H9 (cell line): Measurements from ENCODE around the gene ANXA3. TPM values are rescaled to one million over a fixed set of nuclear protein-coding genes. Genes with fewer than 3 reads are reported as not detected.
A peak's percentile ranks its signal among the peaks of the same experiment; 100 is the strongest.

Experiments
- DNase-seq: peaks from one replicate; pipeline ENCODE4 v3.0.0-alpha.2; 2017
- H2AFZ ChIP-seq: one replicate; pipeline ENCODE4 v1.6.1; 2013; ENCODE audit warnings: mild to moderate bottlenecking, low read length, control low read depth, moderate library complexity
- H2AK5ac ChIP-seq: 2 replicates; pipeline ENCODE4 v1.6.1; 2013; ENCODE audit warnings: low read length, control low read depth, mixed read lengths; ENCODE audit not compliant: insufficient read length
- H2BK120ac ChIP-seq: one replicate; pipeline ENCODE4 v1.6.1; 2013; ENCODE audit warnings: low read depth, mild to moderate bottlenecking, low read length, control low read depth, inconsistent platforms; ENCODE audit not compliant: poor library complexity, severe bottlenecking
- H2BK12ac ChIP-seq: 2 replicates; pipeline ENCODE4 v1.6.1; 2013; ENCODE audit warnings: low read length, control low read depth, mixed read lengths, low read depth; ENCODE audit not compliant: insufficient read length
- H2BK15ac ChIP-seq: 2 replicates; pipeline ENCODE4 v1.6.1; 2013; ENCODE audit warnings: low read depth, low read length, control low read depth
- H2BK20ac ChIP-seq: one replicate; pipeline ENCODE4 v1.6.1; 2013; ENCODE audit warnings: low read depth, mild to moderate bottlenecking, low read length, control low read depth, inconsistent platforms; ENCODE audit not compliant: poor library complexity, severe bottlenecking
- H2BK5ac ChIP-seq: 2 replicates; pipeline ENCODE4 v1.6.1; 2013; ENCODE audit warnings: low read length, control low read depth, mixed read lengths; ENCODE audit not compliant: insufficient read length
- H3K14ac ChIP-seq: 2 replicates; pipeline ENCODE4 v1.6.1; 2013; ENCODE audit warnings: low read length, control low read depth; ENCODE audit not compliant: insufficient read depth
- H3K18ac ChIP-seq: 2 replicates; pipeline ENCODE4 v1.6.1; 2013; ENCODE audit warnings: low read depth, mild to moderate bottlenecking, mixed read lengths, low read length, control low read depth; ENCODE audit not compliant: insufficient read length
- H3K23ac ChIP-seq: 2 replicates; pipeline ENCODE4 v1.6.1; 2013; ENCODE audit warnings: low read length, control low read depth, mixed read lengths, low read depth; ENCODE audit not compliant: insufficient read length
- H3K23me2 ChIP-seq: 2 replicates; pipeline ENCODE4 v1.6.1; 2013; ENCODE audit warnings: low read depth, mild to moderate bottlenecking, mixed read lengths, low read length, control low read depth; ENCODE audit not compliant: insufficient read length, poor library complexity, severe bottlenecking
- H3K27ac ChIP-seq: 2 replicates; pipeline ENCODE4 v1.5.1; 2013; ENCODE audit warnings: low read length, control low read depth, mixed read lengths, low read depth; ENCODE audit not compliant: insufficient read length
- H3K27me3 ChIP-seq: 2 replicates; pipeline ENCODE4 v1.6.1; 2013; ENCODE audit warnings: low read length, control low read depth, inconsistent platforms; ENCODE audit not compliant: insufficient read depth
- H3K4ac ChIP-seq: 2 replicates; pipeline ENCODE4 v1.6.1; 2013; ENCODE audit warnings: low read depth, mild to moderate bottlenecking, control low read depth, inconsistent platforms, low read length, moderate library complexity
- H3K4me1 ChIP-seq: 2 replicates; pipeline ENCODE4 v1.6.1; 2013; ENCODE audit warnings: low read length, control low read depth, inconsistent platforms; ENCODE audit not compliant: insufficient read depth
- H3K4me2 ChIP-seq: 2 replicates; pipeline ENCODE4 v1.6.1; 2013; ENCODE audit warnings: low read length, control low read depth, mixed read lengths; ENCODE audit not compliant: insufficient read length, insufficient read depth
- H3K56ac ChIP-seq: 2 replicates; pipeline ENCODE4 v1.6.1; 2013; ENCODE audit warnings: low read depth, mild to moderate bottlenecking, mixed read lengths, low read length, control low read depth; ENCODE audit not compliant: insufficient read length
- H3K79me1 ChIP-seq: 2 replicates; pipeline ENCODE4 v1.6.1; 2013; ENCODE audit warnings: low read depth, mild to moderate bottlenecking, moderate library complexity, low read length, control low read depth, inconsistent platforms; ENCODE audit not compliant: insufficient read depth, poor library complexity, severe bottlenecking
- H3K79me2 ChIP-seq: 2 replicates; pipeline ENCODE4 v1.6.1; 2013; ENCODE audit warnings: low read length, control low read depth, inconsistent platforms; ENCODE audit not compliant: insufficient read depth
- H3K9ac ChIP-seq: 2 replicates; pipeline ENCODE4 v1.6.1; 2013; ENCODE audit warnings: low read length, control low read depth, mixed read lengths; ENCODE audit not compliant: insufficient read length; ENCODE audit errors: extremely low read depth
- H3K9me3 ChIP-seq: one replicate; pipeline ENCODE4 v1.6.1; 2013; ENCODE audit warnings: low read depth, low read length, inconsistent platforms; ENCODE audit not compliant: control insufficient read depth
- H3T11ph ChIP-seq: one replicate; pipeline ENCODE4 v1.6.1; 2013; ENCODE audit warnings: mild to moderate bottlenecking, low read length, control low read depth, inconsistent platforms
- H4K20me1 ChIP-seq: one replicate; pipeline ENCODE4 v1.6.1; 2013; ENCODE audit not compliant: control insufficient read depth, insufficient read length, insufficient read depth
- H4K5ac ChIP-seq: 2 replicates; pipeline ENCODE4 v1.6.1; 2013; ENCODE audit warnings: low read depth, mild to moderate bottlenecking, mixed read lengths, low read length, control low read depth; ENCODE audit not compliant: insufficient read length
- H4K8ac ChIP-seq: replicated peaks from 2 replicates; pipeline ENCODE4 v1.6.1; 2013; ENCODE audit warnings: low read length, control low read depth, mixed read lengths, low read depth; ENCODE audit not compliant: insufficient read length
- H4K91ac ChIP-seq: 2 replicates; pipeline ENCODE4 v1.6.1; 2013; ENCODE audit warnings: low read depth, mild to moderate bottlenecking, moderate library complexity, mixed read lengths, low read length, control low read depth; ENCODE audit not compliant: insufficient read length
- H3K27ac Mint-ChIP-seq, 3 experiments: 2 replicates in 2 of 3; 3 replicates in 1 of 3; pipeline ENCODE4 v1.8.0; 2020 to 2021; ENCODE audit warnings: mixed read lengths in 3 of 3, mild to moderate bottlenecking in 1 of 3, moderate library complexity in 1 of 3
- H3K27me3 Mint-ChIP-seq: 2 replicates; pipeline ENCODE4 v1.8.0; 2021; ENCODE audit warnings: low read depth, mild to moderate bottlenecking, moderate library complexity, mixed read lengths
- H3K36me3 Mint-ChIP-seq, 3 experiments: 2 replicates in 2 of 3; 3 replicates in 1 of 3; pipeline ENCODE4 v1.8.0; 2020 to 2021; ENCODE audit warnings: low read depth in 3 of 3, mixed read lengths in 3 of 3; ENCODE audit not compliant: insufficient read depth in 1 of 3
- H3K4me1 Mint-ChIP-seq, 2 experiments: 2 replicates each; pipeline ENCODE4 v1.8.0; 2020; ENCODE audit warnings: mixed read lengths in 2 of 2
- H3K4me3 Mint-ChIP-seq, 2 experiments: 2 replicates in 1 of 2; 3 replicates in 1 of 2; pipeline ENCODE4 v1.8.0; 2020 to 2021; ENCODE audit warnings: mild to moderate bottlenecking in 2 of 2, mixed read lengths in 2 of 2, moderate library complexity in 1 of 2
- H3K9me3 Mint-ChIP-seq, 2 experiments: 2 replicates in 1 of 2; 3 replicates in 1 of 2; pipeline ENCODE4 v1.8.0; 2020; ENCODE audit warnings: mild to moderate bottlenecking in 2 of 2, mixed read lengths in 2 of 2, moderate library complexity in 1 of 2
- CTCF ChIP-seq: fragments of 200-600 bp; sonication (generic); conservative IDR thresholded peaks from 3 replicates; pipeline ENCODE4 v1.8.0; 2021; ENCODE audit warnings: antibody characterized with exemption, mild to moderate bottlenecking
- WGBS: extraction: QIAGEN DNeasy Blood & Tissue Kit; methylation state at CpG from one replicate; pipeline ENCODE4 v1.1.7; 2013; ENCODE audit warnings: missing lambda C conversion rate, low lambda C conversion rate, mixed read lengths; ENCODE audit not compliant: insufficient read length; ENCODE audit errors: extremely low coverage; 5-methylcytosine and 5-hydroxymethylcytosine counted together
- total RNA-seq: library from RNA; stranded (reverse); gene quantifications from 2 replicates; pipeline ENCODE4 v1.2.1, GENCODE V29; 2021

The ANXA3 gene
- total RNA-seq, 1 experiment from 2014 or later = 20.6 TPM

GRCh38 chr4:78524009-78524408, 27.6 kb upstream of the ANXA3 start:
- no peak overlapping the region for H2BK12ac ChIP-seq
- whole genome bisulfite sequencing = no CpG with 5 or more reads among the region's 1 CpG

More at GRCh38 chr4:78524009-78524408, 27.6 kb upstream of the ANXA3 start:
- Histone ChIP-seq H3K27me3 (no peaks in the 10 kb centered on the region), H2BK15ac (no peak overlapping the region), H3K79me2 (no peaks in the 10 kb centered on the region), H4K91ac (no peak overlapping the region), H3K18ac (no peak overlapping the region), H4K20me1 (no peaks in the 10 kb centered on the region), H4K5ac (no peak overlapping the region), H2AK5ac (no peak overlapping the region), H3K4ac (no peak overlapping the region), H3T11ph (no peak overlapping the region), H2BK20ac (no peak overlapping the region), H2AFZ (no peak overlapping the region), H3K56ac (no peak overlapping the region), H2BK5ac (no peak overlapping the region), H3K23me2 (no peaks in the 10 kb centered on the region), H4K8ac (no peak overlapping the region), H3K9me3 (no peaks in the 10 kb centered on the region), H3K27ac (no peak overlapping the region), H3K23ac (no peak overlapping the region), H3K14ac (no peak overlapping the region), H3K4me1 (no peaks in the 10 kb centered on the region), H3K4me2 (no peak overlapping the region), H3K9ac (no peak overlapping the region), H3K79me1 (no peaks in the 10 kb centered on the region), H2BK120ac (no peak overlapping the region)
- no peaks in the 10 kb centered on the region for H3K4me1 Mint-ChIP-seq
- no peak for TF ChIP-seq CTCF
- H3K27ac Mint-ChIP-seq = peak overlapping the region in 1 of 3 experiments; percentile 36; a peak in 2 of 7 replicates
- DNase-seq = no peak
- H3K9me3 Mint-ChIP-seq = no peaks in the 10 kb centered on the region
- no peaks in the 10 kb centered on the region for H3K27me3 Mint-ChIP-seq
- no peak overlapping the region for H3K4me3 Mint-ChIP-seq
- H3K36me3 Mint-ChIP-seq = peaks cover 12 to 42% (median 27%) of the 10 kb centered on the region in 3 experiments; a peak in 6 of 7 replicates
